HL-60 (cell line): Measurements from ENCODE around the gene PAXIP1.
A peak's percentile ranks its signal among the peaks of the same experiment; 100 is the strongest.

Source experiments
- DNase-seq, 2 experiments: peaks; one replicate each; pipeline ENCODE4 v3.0.0-alpha.2; 2010 to 2020; ENCODE audit warnings: low read depth in 1 of 2, low spot score in 1 of 2
- H3K27ac ChIP-seq: fragments of 250-450 bp; sonication (Bioruptor Pico); replicated peaks from 2 replicates; pipeline ENCODE4 v1.5.1; 2020; ENCODE audit warnings: mild to moderate bottlenecking, moderate library complexity
- H3K27me3 ChIP-seq: fragments of 250-450 bp; sonication (Bioruptor Pico); 2 replicates; pipeline ENCODE4 v1.5.1; 2021; ENCODE audit warnings: mild to moderate bottlenecking, moderate library complexity; ENCODE audit not compliant: insufficient read depth, poor library complexity, severe bottlenecking
- H3K4me3 ChIP-seq: replicated peaks from 2 replicates; pipeline ENCODE4 v1.5.1; 2011; ENCODE audit warnings: mild to moderate bottlenecking, control low read depth, low read length; ENCODE audit not compliant: insufficient read depth
- GABPA ChIP-seq: IDR thresholded peaks from 2 replicates; pipeline ENCODE4 v1.6.1; 2012; ENCODE audit warnings: low read depth
- POLR2AphosphoS5 ChIP-seq: IDR thresholded peaks from 2 replicates; pipeline ENCODE4 v1.6.1; 2012; ENCODE audit warnings: low read depth
- SPI1 ChIP-seq: IDR thresholded peaks from 2 replicates; pipeline ENCODE4 v1.6.1; 2012; ENCODE audit warnings: low read depth, mild to moderate bottlenecking, borderline replicate concordance
- TF ChIP-seq, protein P1 (sequence below): IDR thresholded peaks from 2 replicates; pipeline ENCODE4 v1.6.1; 2012; ENCODE audit warnings: low read depth; ENCODE audit not compliant: insufficient replicate concordance
- TF ChIP-seq, protein P2 (sequence below): IDR thresholded peaks from one replicate; pipeline ENCODE4 v1.5.1; 2011; ENCODE audit warnings: low read length, control low read depth, inconsistent platforms; ENCODE audit not compliant: insufficient read depth

Gene PAXIP1

DNA sequence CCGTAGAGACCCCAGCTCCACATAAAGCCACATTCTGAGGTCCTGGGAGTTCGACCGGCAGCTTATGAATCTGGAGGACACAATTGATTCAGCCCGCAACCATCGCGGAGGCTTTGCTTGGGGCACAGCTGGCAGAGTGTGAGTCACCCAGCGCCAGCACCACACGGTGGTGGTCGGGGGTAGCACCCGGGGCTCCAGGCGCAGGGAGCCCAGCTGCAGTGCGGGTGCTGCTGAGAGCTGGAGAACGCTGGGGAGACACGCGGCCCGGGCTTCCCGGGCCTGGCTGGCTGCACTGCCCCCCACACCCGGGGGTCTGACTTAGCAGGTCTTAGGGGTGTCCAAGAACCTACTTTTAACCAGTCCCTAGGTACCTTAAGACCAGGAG is 87.9 kb downstream of the PAXIP1 start:
- TF ChIP-seq, protein P1, sequence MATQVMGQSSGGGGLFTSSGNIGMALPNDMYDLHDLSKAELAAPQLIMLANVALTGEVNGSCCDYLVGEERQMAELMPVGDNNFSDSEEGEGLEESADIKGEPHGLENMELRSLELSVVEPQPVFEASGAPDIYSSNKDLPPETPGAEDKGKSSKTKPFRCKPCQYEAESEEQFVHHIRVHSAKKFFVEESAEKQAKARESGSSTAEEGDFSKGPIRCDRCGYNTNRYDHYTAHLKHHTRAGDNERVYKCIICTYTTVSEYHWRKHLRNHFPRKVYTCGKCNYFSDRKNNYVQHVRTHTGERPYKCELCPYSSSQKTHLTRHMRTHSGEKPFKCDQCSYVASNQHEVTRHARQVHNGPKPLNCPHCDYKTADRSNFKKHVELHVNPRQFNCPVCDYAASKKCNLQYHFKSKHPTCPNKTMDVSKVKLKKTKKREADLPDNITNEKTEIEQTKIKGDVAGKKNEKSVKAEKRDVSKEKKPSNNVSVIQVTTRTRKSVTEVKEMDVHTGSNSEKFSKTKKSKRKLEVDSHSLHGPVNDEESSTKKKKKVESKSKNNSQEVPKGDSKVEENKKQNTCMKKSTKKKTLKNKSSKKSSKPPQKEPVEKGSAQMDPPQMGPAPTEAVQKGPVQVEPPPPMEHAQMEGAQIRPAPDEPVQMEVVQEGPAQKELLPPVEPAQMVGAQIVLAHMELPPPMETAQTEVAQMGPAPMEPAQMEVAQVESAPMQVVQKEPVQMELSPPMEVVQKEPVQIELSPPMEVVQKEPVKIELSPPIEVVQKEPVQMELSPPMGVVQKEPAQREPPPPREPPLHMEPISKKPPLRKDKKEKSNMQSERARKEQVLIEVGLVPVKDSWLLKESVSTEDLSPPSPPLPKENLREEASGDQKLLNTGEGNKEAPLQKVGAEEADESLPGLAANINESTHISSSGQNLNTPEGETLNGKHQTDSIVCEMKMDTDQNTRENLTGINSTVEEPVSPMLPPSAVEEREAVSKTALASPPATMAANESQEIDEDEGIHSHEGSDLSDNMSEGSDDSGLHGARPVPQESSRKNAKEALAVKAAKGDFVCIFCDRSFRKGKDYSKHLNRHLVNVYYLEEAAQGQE: no peak
- no peak for TF ChIP-seq POLR2AphosphoS5
- TF ChIP-seq, protein P2, sequence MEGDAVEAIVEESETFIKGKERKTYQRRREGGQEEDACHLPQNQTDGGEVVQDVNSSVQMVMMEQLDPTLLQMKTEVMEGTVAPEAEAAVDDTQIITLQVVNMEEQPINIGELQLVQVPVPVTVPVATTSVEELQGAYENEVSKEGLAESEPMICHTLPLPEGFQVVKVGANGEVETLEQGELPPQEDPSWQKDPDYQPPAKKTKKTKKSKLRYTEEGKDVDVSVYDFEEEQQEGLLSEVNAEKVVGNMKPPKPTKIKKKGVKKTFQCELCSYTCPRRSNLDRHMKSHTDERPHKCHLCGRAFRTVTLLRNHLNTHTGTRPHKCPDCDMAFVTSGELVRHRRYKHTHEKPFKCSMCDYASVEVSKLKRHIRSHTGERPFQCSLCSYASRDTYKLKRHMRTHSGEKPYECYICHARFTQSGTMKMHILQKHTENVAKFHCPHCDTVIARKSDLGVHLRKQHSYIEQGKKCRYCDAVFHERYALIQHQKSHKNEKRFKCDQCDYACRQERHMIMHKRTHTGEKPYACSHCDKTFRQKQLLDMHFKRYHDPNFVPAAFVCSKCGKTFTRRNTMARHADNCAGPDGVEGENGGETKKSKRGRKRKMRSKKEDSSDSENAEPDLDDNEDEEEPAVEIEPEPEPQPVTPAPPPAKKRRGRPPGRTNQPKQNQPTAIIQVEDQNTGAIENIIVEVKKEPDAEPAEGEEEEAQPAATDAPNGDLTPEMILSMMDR: no peak
- no peak for TF ChIP-seq SPI1
- no peak for TF ChIP-seq GABPA
- Histone ChIP-seq H3K27ac (no peak overlapping the region), H3K4me3 (no peak overlapping the region), H3K27me3 (peaks cover 20% of the 10 kb centered on the region)
- DNase-seq: no peak

DNA sequence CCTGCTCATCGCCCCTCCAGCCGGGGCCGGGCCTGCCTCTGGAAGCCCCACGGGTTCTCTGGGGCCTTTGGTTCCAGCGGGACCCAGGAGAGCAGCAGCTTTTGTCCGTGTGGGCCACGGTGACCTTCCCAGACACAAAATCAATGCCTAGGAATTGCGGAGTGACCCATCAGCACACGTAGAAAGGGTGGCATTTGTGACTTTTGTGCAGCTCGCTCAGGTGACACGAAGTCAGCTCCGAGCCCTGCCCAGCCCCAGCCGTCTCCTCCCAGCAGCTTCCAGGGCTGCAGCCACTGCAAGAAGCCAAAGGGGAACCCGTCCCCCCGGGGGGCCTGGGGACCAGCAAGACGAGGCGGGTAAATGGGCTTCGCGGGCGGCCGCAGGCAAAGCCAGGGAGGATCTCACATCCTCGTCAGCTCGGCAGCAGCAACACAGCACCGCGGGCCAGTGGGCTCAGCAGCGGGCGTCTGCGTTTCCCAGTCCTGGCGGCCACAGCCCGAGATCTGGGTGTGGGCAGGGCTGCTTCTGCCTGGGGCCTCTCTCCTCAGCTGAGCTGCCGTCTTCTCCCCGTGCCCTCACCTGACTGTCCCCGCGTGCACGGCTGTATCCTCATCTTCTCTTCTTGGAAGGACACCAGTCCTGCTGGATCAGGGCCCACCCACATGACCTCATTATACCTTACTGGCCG is 88.5 kb downstream of the PAXIP1 start:
- Histone ChIP-seq H3K27ac (no peak overlapping the region), H3K27me3 (peaks cover 20% of the 10 kb centered on the region), H3K4me3 (no peak overlapping the region)
- no peak for DNase-seq
- no peak for TF ChIP-seq GABPA
- TF ChIP-seq, protein P1: no peak

DNA sequence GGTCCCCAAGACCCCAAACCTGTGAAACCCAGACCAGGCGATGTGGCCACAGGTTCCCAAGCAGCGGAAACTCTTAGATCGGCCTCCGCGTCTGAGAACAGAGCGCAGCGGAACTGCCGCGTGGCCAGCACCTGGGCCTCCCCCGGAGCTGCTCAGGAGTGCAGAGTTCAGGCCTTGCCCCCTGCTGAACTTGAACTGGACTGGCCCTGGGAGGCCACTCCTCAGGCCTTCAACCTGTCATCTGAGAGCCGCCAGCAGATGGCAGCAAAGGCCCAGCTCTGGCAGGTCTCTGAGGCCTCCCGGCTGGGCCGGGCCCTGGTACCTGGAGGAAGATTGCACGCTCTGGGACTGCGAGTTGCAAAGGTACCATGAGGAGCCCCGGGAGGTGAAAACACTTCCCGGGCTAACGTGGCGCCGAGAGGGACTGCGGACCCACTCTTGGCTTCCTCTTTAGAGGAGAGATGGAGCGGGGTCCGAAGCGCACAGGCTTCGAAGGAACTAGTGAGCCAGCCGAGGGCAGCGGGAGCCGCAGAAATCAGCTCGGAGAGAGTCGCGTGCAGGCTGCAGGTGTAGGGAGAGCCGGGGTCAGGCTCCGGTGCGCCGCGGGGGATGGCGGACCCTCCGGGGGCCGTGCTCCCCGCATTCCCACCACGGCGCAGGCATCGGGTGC is 89.2 kb downstream of the PAXIP1 start:
- H3K27me3 ChIP-seq: peaks cover 20% of the 10 kb centered on the region
- no peak for TF ChIP-seq GABPA
- TF ChIP-seq, protein P2: peak; percentile 55
- no peak overlapping the region for H3K27ac ChIP-seq
- no peak overlapping the region for H3K4me3 ChIP-seq
- peak; percentile 33 to 66 for DNase-seq

DNA sequence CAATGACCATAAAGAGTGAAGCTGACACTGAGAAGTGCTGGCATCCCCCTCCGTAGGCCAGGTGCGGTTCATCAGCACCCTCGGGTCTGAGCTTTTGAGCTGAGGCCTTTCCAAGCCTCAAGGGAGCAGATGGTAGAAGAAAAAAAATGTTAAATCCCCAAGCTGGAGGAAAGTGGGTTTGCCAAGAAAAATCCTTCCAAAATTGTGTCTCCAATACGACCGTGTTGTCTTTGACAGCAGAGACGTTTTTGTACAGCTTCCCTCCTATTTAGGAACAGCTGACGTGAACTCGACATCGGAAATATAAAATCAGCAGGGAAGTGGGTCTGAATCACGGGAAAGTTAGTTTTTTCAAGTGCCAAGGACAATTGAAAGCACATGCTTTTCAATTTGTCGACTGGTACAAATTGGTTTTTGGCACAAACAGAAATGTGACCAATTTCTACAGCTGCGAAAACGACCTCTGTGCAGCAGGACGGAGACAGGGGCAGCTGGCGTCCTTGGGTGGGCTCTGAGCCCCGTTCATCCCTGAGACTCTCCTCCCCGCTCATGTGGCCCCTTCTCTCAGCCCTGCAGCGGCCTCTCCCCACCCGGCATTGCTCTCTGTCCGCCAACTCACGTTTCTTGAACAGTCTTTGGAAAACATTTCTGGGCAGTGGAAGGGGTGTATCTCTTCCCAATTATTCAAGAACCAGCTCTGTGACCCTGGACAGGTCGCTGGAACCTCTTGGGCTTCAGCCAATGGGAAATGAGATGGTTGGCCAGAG is 89.9 kb downstream of the PAXIP1 start:
- no peak overlapping the region for H3K27ac ChIP-seq
- no peak for DNase-seq
- peaks cover 20% of the 10 kb centered on the region for H3K27me3 ChIP-seq
- TF ChIP-seq SPI1 (no peak), POLR2AphosphoS5 (no peak), GABPA (no peak)
- TF ChIP-seq, protein P2: no peak
- TF ChIP-seq, protein P1: no peak
- H3K4me3 ChIP-seq: no peak overlapping the region
